Measurements from ENCODE around the gene NFKB1.

- no peak for TF ChIP-seq CTCF (IDR thresholded peaks at IDR 0.05; ENCODE audit: insufficient read depth, low read length, poor library complexity, severe bottlenecking)
- TF ChIP-seq EZH2phosphoT487 (conservative IDR thresholded peaks at IDR 0.05; ENCODE audit: low read length): no peak
Observed at GRCh38 chr4:102514298-102514964, 13.3 kb downstream of the NFKB1 start.

Measured in SU-DHL-6 (cell line).